Activated CD8-positive, alpha-beta memory T cell treated with anti-CD3 and anti-CD28 coated beads for 36 hours (primary cell): Measurements from ENCODE around the gene STAT6. TPM values are rescaled to one million over a fixed set of nuclear protein-coding genes. Genes with fewer than 3 reads are reported as not detected.

Source experiments
- CTCF ChIA-PET: fragments of 350-600 bp; sonication (Branson Sonifier 250); formaldehyde crosslinking; loops from one replicate; lab custom pipeline; 2021; ENCODE audit warnings: antibody characterized with exemption; lab: Charles Lee
- POLR2A ChIA-PET: fragments of 350-600 bp; sonication (Branson Sonifier 250); formaldehyde crosslinking; loops from one replicate; lab custom pipeline; 2021; ENCODE audit warnings: antibody characterized with exemption; lab: Charles Lee
- total RNA-seq, 2 experiments: library from RNA; stranded (reverse); gene quantifications; one replicate each; pipeline ENCODE4 v1.2.3, GENCODE V29; 2021

The STAT6 gene
- total RNA-seq, 2 experiments from 2014 or later: 260 to 266 TPM

- POLR2A ChIA-PET: no interaction called here
- CTCF ChIA-PET: interaction anchor here (3.0 to 9.8 kb wide), 2 partner anchors 44 to 52 kb away, joined by 13 to 79 read pairs; no protein-coding TSS in a partner anchor
Measured at GRCh38 chr12:57130941-57131340, 19.8 kb upstream of the STAT6 start.

GRCh38 chr12:57129889-57130288 is 18.7 kb upstream of the STAT6 start:
- POLR2A ChIA-PET: no interaction called here
- CTCF ChIA-PET: interaction anchor here (1.6 to 9.8 kb wide), 4 partner anchors 19 to 85 kb away, joined by 3 to 83 read pairs (median 46); partner anchors contain the start of gene STAT6

- POLR2A ChIA-PET: no interaction called here
- CTCF ChIA-PET: interaction anchor here (1.6 to 9.8 kb wide), 4 partner anchors 19 to 85 kb away, joined by 3 to 83 read pairs (median 46); partner anchors contain the start of gene STAT6
Measured at GRCh38 chr12:57129321-57129842, 18.2 kb upstream of the STAT6 start.

GRCh38 chr12:57128519-57129247 is 17.5 kb upstream of the STAT6 start:
- ChIA-PET CTCF (interaction anchor here (0.6 to 9.8 kb wide), 10 partner anchors 9 to 112 kb away, joined by 3 to 105 read pairs (median 4); partner anchors contain the start of genes SHMT2 and STAT6), POLR2A (interaction anchor here (2.5 kb wide), 1 partner anchor 17 kb away, joined by 20 read pairs; the partner anchor contains the start of gene STAT6)

GRCh38 chr12:57127726-57128518 is 16.8 kb upstream of the STAT6 start, which contains the start of gene LRP1:
LRP1 (plus strand) TSS chr12:57128483; CDS start chr12:57128965, 482 bp downstream.
- ChIA-PET POLR2A (interaction anchor here (1.1 to 2.5 kb wide), 2 partner anchors 16 to 42 kb away, joined by 3 to 20 read pairs; partner anchors contain the start of gene STAT6), CTCF (interaction anchor here (0.6 to 9.8 kb wide), 11 partner anchors 10 to 112 kb away, joined by 3 to 105 read pairs (median 3); partner anchors contain the start of genes SHMT2 and STAT6)

- POLR2A ChIA-PET: interaction anchor here (1.1 to 2.5 kb wide), 2 partner anchors 16 to 43 kb away, joined by 3 to 20 read pairs; partner anchors contain the start of gene STAT6
Measured at GRCh38 chr12:57127101-57127725, 16.1 kb upstream of the STAT6 start.

GRCh38 chr12:57126561-57126960 is 15.4 kb upstream of the STAT6 start:
- CTCF ChIA-PET: interaction anchor here (1.4 to 9.8 kb wide), 5 partner anchors 16 to 98 kb away, joined by 3 to 105 read pairs (median 79); partner anchors contain the start of gene STAT6
- POLR2A ChIA-PET: interaction anchor here (2.5 kb wide), 1 partner anchor 15 kb away, joined by 20 read pairs; the partner anchor contains the start of gene STAT6

More at GRCh38 chr12:57127101-57127725, 16.1 kb upstream of the STAT6 start:
- CTCF ChIA-PET: interaction anchor here (1.0 to 9.8 kb wide), 9 partner anchors 11 to 98 kb away, joined by 3 to 105 read pairs (median 4); partner anchors contain the start of gene STAT6

GRCh38 chr12:57126061-57126460 is 14.9 kb upstream of the STAT6 start:
- ChIA-PET POLR2A (no interaction called here), CTCF (interaction anchor here (8.0 to 9.8 kb wide), 3 partner anchors 15 to 58 kb away, joined by 79 to 105 read pairs (median 83); partner anchors contain the start of gene STAT6)

- POLR2A ChIA-PET: interaction anchor here (1.5 kb wide), 1 partner anchor 12 kb away, joined by 3 read pairs; no protein-coding TSS in a partner anchor
- CTCF ChIA-PET: interaction anchor here (0.6 to 9.8 kb wide), 29 partner anchors 8 to 142 kb away, joined by 3 to 105 read pairs (median 4); partner anchors contain the start of gene STAT6
Measured at GRCh38 chr12:57124261-57124877, 13.2 kb upstream of the STAT6 start.

GRCh38 chr12:57123813-57124212 is 12.7 kb upstream of the STAT6 start:
- POLR2A ChIA-PET: interaction anchor here (1.5 kb wide), 1 partner anchor 12 kb away, joined by 3 read pairs; no protein-coding TSS in a partner anchor
- CTCF ChIA-PET: interaction anchor here (0.7 to 9.8 kb wide), 26 partner anchors 9 to 143 kb away, joined by 3 to 105 read pairs (median 4); partner anchors contain the start of gene STAT6

GRCh38 chr12:57120718-57121117 is 9.6 kb upstream of the STAT6 start:
- CTCF ChIA-PET: interaction anchor here (1.0 to 9.4 kb wide), 4 partner anchors 10 to 122 kb away, joined by 3 to 105 read pairs (median 44); partner anchors contain the start of gene STAT6
- POLR2A ChIA-PET: interaction anchor here (0.6 kb wide), 1 partner anchor 368 kb away, joined by 6 read pairs; no protein-coding TSS in a partner anchor

GRCh38 chr12:57119294-57120085 is 8.3 kb upstream of the STAT6 start:
- POLR2A ChIA-PET: no interaction called here
- CTCF ChIA-PET: interaction anchor here (0.7 to 2.5 kb wide), 3 partner anchors 13 to 648 kb away, joined by 3 to 6 read pairs (median 4); no protein-coding TSS in a partner anchor

GRCh38 chr12:57118711-57119271 is 7.6 kb upstream of the STAT6 start:
- POLR2A ChIA-PET: no interaction called here
- CTCF ChIA-PET: interaction anchor here (2.5 kb wide), 1 partner anchor 49 kb away, joined by 6 read pairs; no protein-coding TSS in a partner anchor

GRCh38 chr12:57116580-57117281 is 5.6 kb upstream of the STAT6 start:
- ChIA-PET CTCF (interaction anchor here (1.1 to 3.6 kb wide), 6 partner anchors 47 to 109 kb away, joined by 3 to 11 read pairs (median 4); no protein-coding TSS in a partner anchor), POLR2A (no interaction called here)
